Measurements from ENCODE around the gene STPG1.

STPG1 gene

GRCh38 chr1:24340770-24341169 lies 72.8 kb downstream of the STPG1 start:
- DNase-seq = no peak

GRCh38 chr1:24339996-24340395 lies 73.6 kb downstream of the STPG1 start:
- no peak for DNase-seq

- DNase-seq = no peak
Observed at GRCh38 chr1:24338447-24338846, 75.1 kb downstream of the STPG1 start.

- no peak for DNase-seq
Observed at GRCh38 chr1:24337455-24337854, 76.1 kb downstream of the STPG1 start.

- DNase-seq = no peak
Observed at GRCh38 chr1:24336075-24336474, 77.5 kb downstream of the STPG1 start.

GRCh38 chr1:24331961-24332673 lies 81.5 kb downstream of the STPG1 start:
- no peak for DNase-seq

- no peak for DNase-seq
Observed at GRCh38 chr1:24329797-24330543, 83.6 kb downstream of the STPG1 start.

- no peak for DNase-seq
Observed at GRCh38 chr1:24329331-24329730, 84.3 kb downstream of the STPG1 start.

- DNase-seq = no peak
Observed at GRCh38 chr1:24327891-24328290, 85.7 kb downstream of the STPG1 start.

GRCh38 chr1:24327486-24327885 lies 86.1 kb downstream of the STPG1 start:
- no peak for DNase-seq

GRCh38 chr1:24325587-24326449 lies 87.8 kb downstream of the STPG1 start:
- DNase-seq = no peak

GRCh38 chr1:24324903-24325302 lies 88.7 kb downstream of the STPG1 start:
- DNase-seq = no peak

- DNase-seq = no peak
Observed at GRCh38 chr1:24323281-24323680, 90.3 kb downstream of the STPG1 start.

GRCh38 chr1:24322470-24323177 lies 91.0 kb downstream of the STPG1 start:
- no peak for DNase-seq

- no peak for DNase-seq
Observed at GRCh38 chr1:24321697-24322469, 91.7 kb downstream of the STPG1 start.

- no peak for DNase-seq
Observed at GRCh38 chr1:24321126-24321525, 92.5 kb downstream of the STPG1 start.

- no peak for DNase-seq
Observed at GRCh38 chr1:24319962-24320361, 93.6 kb downstream of the STPG1 start.

GRCh38 chr1:24319312-24319863 lies 94.2 kb downstream of the STPG1 start, which contains the start of gene GRHL3:
GRHL3 (plus strand) TSS chr1:24319357; CDS start chr1:24319552, 195 bp downstream.
- DNase-seq = no peak

GRCh38 chr1:24318615-24319311 lies 94.8 kb downstream of the STPG1 start:
- DNase-seq = no peak

GRCh38 chr1:24317956-24318614 lies 95.5 kb downstream of the STPG1 start:
- no peak for DNase-seq
